ENCODE data around the gene HLA-C. TPM values are rescaled to one million over a fixed set of nuclear protein-coding genes. Genes with fewer than 3 reads are reported as not detected.

HLA-C gene
- total RNA-seq, 1 donor from 2014 or later: 285 TPM

DNA sequence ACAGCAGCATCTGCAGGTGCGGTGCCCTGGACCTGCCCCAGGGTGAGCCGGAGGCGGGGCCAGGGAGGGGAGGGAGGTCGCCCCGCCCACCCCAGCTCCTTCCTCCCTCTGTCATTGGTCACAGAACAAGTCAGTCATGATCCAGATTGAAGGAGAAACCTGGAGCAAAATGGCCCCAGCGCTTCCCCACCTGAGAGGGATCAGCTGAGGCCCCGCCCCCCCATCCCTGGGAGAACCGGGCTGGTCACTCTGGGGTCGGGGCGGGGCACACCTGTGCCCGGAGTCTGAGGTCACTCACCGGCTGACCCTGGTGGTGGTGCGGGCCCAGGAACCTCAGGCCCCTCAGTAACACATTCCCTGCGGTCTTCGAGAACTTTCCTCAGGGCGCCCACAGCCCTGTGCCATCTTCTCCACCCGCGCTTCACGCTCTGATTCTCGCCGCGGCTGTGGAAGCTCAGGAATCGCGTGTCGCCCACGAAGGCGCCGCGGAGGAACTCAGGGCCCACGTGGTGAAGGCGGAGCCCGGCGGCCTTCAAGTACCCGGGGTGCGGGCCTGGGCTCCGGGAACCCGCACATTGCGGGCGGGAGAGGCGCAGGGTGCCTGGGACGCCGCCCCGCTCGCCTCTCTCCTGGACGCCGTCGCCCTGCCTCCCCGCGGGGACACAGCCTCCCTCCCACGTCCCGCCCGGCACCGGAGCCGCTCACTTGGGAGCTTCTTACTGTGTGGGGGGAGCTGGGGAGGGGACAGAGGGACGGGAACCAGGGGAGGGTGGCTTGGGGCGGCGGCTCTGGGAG is 36.4 kb upstream of the HLA-C start:
- FAIRE-seq (no peak), DNase-seq (ENCODE audit: low read depth) (peak; percentile 15)
- Histone ChIP-seq H3K36me3 (ENCODE audit: control insufficient read depth, insufficient read depth, low read length) (no peaks in the 10 kb centered on the region), H3K27me3 (ENCODE audit: control insufficient read depth, insufficient read depth, low read length) (peaks cover 13% of the 10 kb centered on the region), H3K4me3 (ENCODE audit: low read depth, low read length) (peak overlapping the region; percentile 8)
- TF ChIP-seq, protein P1, sequence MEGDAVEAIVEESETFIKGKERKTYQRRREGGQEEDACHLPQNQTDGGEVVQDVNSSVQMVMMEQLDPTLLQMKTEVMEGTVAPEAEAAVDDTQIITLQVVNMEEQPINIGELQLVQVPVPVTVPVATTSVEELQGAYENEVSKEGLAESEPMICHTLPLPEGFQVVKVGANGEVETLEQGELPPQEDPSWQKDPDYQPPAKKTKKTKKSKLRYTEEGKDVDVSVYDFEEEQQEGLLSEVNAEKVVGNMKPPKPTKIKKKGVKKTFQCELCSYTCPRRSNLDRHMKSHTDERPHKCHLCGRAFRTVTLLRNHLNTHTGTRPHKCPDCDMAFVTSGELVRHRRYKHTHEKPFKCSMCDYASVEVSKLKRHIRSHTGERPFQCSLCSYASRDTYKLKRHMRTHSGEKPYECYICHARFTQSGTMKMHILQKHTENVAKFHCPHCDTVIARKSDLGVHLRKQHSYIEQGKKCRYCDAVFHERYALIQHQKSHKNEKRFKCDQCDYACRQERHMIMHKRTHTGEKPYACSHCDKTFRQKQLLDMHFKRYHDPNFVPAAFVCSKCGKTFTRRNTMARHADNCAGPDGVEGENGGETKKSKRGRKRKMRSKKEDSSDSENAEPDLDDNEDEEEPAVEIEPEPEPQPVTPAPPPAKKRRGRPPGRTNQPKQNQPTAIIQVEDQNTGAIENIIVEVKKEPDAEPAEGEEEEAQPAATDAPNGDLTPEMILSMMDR (IDR thresholded peaks at IDR 0.05; ENCODE audit: insufficient read depth, low read length, severe bottlenecking): no peak

DNA sequence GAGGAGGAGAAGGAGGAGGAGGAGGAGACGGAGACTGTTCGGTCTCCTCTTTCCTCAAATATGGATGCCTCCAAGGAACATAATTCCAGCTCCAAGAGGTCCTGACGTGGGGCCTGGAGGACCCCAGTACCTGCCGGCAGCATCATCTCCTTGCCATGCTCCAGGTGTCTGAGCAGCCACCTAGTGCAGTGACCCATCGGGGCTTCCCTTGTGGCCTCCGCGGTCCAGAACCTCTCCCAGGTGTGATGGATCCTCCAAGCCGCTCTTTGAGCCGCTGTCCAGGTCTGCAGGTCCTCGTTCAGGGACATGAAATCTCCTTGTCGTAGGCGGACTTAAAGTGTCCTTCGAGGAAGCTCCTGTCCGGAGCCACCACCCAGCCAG is 35.8 kb upstream of the HLA-C start:
- TF ChIP-seq, protein P1 (IDR thresholded peaks at IDR 0.05; ENCODE audit: insufficient read depth, low read length, severe bottlenecking): no peak
- FAIRE-seq (no peak), DNase-seq (ENCODE audit: low read depth) (no peak)
- H3K4me3 ChIP-seq (ENCODE audit: low read depth, low read length): no peak overlapping the region
- no peaks in the 10 kb centered on the region for H3K36me3 ChIP-seq (ENCODE audit: control insufficient read depth, insufficient read depth, low read length)
- H3K27me3 ChIP-seq (ENCODE audit: control insufficient read depth, insufficient read depth, low read length): peaks cover 13% of the 10 kb centered on the region

DNA sequence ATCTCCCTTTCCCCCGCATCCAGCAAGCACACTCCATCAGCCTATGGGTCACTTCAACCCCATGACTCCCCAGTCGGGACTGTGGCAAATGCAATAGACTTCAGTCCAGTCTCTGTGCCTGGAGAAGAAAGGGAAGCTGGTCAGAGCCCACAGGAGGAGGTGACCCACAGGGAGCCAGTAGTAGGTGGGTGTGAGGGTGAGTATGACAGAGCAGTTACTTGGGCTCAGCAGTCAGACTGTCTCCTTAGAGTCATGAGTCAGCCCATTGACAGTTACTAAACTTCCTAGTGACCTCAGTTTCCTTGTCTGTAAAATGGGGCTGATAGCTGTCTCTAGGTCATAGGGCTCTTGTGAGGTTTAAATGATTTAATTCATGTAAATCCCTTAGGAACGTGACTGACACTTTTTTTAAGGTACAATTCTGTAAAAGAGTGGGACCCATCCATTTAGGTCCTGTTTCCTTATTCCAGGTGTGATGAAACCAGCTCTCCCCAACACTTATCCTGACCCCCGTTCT is 33.9 kb upstream of the HLA-C start:
- TF ChIP-seq, protein P1 (IDR thresholded peaks at IDR 0.05; ENCODE audit: insufficient read depth, low read length, severe bottlenecking): no peak
- Histone ChIP-seq H3K36me3 (ENCODE audit: control insufficient read depth, insufficient read depth, low read length) (no peaks in the 10 kb centered on the region), H3K4me3 (ENCODE audit: low read depth, low read length) (no peak overlapping the region), H3K27me3 (ENCODE audit: control insufficient read depth, insufficient read depth, low read length) (peaks cover 13% of the 10 kb centered on the region)
- DNase-seq (ENCODE audit: low read depth) (no peak), FAIRE-seq (no peak)

DNA sequence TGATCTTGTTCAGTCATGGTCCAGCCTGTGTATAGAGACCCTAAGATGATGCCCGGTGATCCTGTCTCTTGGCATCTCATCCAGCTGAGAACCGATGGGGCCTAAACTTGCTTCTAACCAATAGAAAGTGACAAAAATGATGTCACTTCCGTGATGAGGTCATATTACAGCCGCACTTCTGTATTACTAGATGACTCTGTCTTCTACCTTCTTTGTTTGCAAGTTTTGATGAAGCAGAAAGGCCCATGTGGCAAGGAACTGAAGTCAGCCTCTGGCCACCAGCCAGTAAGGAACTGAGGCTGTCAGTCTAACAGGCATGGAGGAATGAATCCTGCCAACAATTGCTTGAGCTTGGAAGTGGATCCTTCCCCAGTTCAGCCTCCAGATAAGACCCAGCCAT is 32.8 kb upstream of the HLA-C start:
- DNase-seq (ENCODE audit: low read depth) (peak; percentile 13), FAIRE-seq (no peak)
- TF ChIP-seq, protein P1 (IDR thresholded peaks at IDR 0.05; ENCODE audit: insufficient read depth, low read length, severe bottlenecking): no peak
- no peak overlapping the region for H3K4me3 ChIP-seq (ENCODE audit: low read depth, low read length)
- no peaks in the 10 kb centered on the region for H3K36me3 ChIP-seq (ENCODE audit: control insufficient read depth, insufficient read depth, low read length)
- peaks cover 12% of the 10 kb centered on the region for H3K27me3 ChIP-seq (ENCODE audit: control insufficient read depth, insufficient read depth, low read length)

DNA sequence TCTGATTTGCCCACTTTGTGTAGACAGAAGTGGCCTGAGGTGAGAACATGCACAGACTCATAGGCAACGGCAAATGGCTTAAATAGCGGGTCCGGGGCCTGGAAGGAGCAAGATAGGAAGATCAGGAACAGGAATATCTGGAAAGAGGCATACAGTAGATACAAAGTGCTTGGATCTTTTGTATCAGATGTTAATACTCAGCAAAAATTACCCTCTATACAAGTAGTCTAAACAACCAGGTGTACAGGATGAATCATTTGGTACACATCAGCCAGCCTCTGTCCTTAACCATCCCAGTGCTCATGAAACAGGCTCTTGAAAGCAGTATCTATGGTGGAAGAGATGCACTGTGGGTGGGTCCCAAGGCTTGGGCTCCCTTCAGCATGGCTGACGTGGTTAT is 28.9 kb upstream of the HLA-C start:
- FAIRE-seq: no peak
- H3K27me3 ChIP-seq (ENCODE audit: control insufficient read depth, insufficient read depth, low read length): no peaks in the 10 kb centered on the region

More for the DNA sequence above, 28.9 kb upstream of the HLA-C start:
- TF ChIP-seq, protein P1 (IDR thresholded peaks at IDR 0.05; ENCODE audit: insufficient read depth, low read length, severe bottlenecking): no peak
- H3K4me3 ChIP-seq (ENCODE audit: low read depth, low read length): no peak overlapping the region
- DNase-seq (ENCODE audit: low read depth): peak; percentile 5
- no peaks in the 10 kb centered on the region for H3K36me3 ChIP-seq (ENCODE audit: control insufficient read depth, insufficient read depth, low read length)

Measured in bronchial epithelial cell (primary cell).